NCI-H1694 treated with DMSO at 0.1 percent for 48 hours (cell line): ENCODE data around the gene ADM2.

Experiments
- DNase-seq: peaks from one replicate; lab custom pipeline; 2025; lab: John Stamatoyannopoulos, UW

The ADM2 gene

DNA sequence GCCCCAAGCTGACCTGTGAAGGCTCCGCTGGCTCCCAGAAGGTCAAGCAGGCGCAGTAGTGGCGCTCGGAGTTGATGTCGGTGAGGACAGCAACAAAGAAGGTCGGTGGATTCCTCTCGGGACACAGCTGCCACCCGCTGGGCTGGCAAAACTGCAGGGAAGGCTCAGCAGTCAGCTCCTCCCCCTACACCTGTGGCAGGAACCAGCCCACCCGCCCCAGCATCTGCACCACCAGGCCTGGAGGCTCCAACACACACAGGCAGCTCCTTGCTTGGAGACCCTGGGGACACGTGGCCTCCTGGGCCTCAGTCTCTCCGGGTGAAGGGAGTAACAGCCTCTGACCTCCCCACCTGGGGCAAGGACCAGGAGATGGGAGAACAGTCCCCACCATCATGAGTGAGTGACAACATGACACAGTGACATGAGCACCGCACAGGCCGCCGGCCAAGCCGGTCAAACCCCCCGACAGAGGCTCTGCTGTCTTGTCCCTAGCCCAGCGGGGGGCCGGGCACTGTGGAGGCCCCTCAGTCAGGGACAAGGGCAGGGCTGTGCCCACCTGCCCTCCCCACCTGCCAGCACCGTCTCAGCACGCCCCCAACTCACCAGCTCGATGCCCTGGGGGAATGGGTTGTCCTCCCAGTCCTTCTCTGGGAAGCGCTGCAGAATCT, 13.4 kb upstream of the ADM2 start:
- no peak for DNase-seq

DNA sequence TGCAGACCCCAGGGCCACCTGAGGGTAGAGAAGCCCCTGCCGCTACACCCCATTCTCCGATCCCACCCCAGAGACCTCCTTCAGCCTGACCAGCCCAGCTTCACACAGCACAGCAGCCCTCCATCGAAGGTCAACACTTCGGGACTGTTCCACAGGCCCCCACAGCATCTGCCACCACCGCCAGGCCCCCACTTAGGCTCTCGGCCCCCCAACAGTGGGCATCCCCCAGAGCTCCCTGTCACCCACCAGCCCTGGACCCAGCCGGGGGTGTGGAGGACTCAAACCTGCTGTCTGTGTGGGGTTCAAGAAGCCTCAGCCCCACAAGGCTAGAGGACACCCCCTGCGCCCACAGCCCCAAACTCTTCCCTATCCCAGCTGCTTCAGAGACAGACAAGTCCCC, 12.7 kb upstream of the ADM2 start:
- no peak for DNase-seq

DNA sequence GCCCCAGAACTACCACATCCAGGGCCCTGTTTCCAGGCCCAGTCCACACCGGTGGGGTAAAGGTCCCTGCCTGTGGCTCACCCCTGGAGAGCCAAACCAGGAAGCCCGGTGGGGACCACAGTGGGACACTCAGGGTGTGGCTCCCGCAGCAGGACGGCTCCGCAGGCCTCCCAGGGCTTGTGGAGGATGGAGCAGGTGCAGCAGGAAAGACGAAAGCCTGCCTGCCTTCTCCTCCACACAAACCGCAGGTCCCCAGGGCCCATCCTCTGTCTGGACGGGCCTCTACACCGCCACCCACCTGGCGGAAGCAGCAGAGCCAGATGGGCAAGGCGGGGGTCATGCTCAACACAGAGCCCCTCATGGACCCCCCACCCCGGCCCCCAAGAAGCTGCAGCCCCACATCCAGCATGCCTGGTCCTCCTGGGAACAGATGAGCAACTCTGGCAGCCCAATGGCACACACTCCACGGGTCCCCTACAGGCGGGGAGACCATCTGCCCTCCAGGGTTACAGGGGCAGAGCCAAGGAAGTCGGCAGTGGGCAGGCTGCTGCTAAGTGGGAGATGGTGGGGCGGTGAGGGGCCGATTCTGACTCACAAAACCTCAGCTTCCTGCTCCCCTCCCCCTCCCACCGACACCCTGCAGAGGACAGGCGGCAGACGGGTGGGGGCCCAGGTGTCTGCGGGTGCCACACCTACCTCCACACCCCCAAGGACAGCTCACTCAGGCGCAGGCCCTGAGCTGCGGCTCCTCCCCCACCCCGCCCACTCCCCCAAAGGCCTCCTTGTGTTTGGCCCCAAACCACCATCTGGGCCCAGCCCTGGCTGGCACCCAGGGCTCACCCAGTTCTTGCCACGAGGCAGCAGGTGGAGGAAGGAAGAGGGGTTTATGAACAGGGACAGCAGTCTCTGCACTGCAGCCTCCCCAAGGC, 11.7 kb upstream of the ADM2 start:
- peak; percentile 74 for DNase-seq

DNA sequence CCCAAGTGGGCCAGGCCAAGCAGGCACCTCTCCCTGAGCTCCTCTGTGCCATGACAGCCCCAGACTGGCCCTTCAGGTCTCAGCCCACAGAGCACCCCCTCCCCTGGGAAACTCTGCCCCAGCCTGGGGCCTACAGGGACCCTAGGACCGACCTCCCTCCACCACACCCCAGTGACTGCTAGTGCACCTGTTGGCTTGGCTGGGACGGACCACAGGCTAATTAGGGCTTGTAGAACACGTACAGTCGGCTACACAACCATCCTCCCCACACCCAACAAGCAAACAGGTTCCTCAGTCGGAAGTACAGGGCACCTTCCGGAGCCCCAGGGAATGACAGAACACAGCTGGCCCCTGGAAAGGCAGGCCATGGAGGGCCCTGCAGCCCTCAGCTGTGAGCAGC, 10.9 kb upstream of the ADM2 start:
- no peak for DNase-seq

DNA sequence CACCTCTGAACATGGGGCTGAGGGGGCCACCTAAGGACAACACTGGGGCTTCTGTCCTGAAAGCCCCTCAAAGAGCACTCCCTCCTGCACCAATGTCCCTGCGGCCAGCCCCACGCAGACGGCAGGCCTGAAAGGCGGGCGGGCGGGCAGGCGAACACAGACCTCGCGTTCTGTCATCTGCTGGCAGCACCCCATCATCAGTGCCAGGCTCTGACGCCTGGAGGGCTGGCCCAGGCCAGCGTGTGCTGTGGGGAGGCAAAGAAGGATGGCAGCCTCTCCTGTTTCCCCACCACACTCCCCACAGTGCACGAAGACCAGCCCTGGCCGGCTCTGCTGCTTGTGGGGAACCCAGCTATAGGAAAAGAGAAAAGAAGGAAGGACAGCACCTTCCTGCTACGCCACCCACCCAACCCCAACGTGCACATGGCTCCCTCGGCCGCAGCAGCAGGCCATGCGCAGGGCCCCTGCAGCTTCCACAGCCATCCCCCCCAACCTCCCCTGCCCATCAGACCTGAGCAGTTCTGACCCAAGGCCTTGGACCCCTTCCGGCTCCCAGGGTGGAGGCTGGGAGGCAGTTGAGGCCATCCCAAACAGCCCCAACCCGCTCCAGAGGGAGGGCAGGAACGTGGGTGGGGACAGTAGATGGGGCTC, 10.0 kb upstream of the ADM2 start:
- no peak for DNase-seq

DNA sequence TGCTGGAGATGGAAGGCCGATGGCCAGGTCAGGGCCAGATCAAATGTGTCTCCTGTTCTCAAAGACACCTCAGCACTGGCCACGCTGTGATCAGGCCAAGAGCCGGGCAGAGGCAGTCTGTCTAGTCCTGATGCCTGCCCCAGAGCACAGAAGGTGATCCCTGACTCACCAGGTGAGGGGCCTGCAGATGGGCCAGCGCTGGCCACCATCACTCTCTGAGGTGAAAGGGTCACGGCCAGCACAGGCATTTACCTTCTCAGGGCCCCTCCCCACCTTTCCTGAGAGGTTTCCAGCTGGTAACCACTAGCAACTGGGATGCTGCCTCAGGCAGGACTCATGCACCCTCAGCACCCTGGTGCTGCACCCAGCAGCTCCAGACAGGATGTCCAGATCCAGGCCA, 9.4 kb upstream of the ADM2 start:
- no peak for DNase-seq

DNA sequence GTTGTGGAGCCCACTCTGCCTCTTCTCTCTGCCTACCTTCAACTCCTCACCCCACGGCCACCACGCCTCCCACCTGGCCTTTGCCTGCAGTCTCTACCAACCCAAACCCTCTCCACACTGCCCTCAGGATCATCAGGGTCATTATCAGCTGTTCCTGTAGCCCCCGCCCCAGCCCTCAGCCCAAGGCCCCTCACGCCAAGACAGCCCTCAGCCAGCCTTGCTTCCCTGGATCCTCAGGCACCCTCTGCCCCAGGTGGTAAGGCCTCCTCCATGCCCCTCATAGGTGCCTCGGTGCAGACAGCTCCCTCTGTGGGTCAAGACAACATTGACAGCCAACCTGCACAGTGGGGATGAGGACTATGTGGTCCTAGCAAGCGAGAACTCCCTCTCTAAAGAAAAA, 8.3 kb upstream of the ADM2 start:
- peak; percentile 10 for DNase-seq

DNA sequence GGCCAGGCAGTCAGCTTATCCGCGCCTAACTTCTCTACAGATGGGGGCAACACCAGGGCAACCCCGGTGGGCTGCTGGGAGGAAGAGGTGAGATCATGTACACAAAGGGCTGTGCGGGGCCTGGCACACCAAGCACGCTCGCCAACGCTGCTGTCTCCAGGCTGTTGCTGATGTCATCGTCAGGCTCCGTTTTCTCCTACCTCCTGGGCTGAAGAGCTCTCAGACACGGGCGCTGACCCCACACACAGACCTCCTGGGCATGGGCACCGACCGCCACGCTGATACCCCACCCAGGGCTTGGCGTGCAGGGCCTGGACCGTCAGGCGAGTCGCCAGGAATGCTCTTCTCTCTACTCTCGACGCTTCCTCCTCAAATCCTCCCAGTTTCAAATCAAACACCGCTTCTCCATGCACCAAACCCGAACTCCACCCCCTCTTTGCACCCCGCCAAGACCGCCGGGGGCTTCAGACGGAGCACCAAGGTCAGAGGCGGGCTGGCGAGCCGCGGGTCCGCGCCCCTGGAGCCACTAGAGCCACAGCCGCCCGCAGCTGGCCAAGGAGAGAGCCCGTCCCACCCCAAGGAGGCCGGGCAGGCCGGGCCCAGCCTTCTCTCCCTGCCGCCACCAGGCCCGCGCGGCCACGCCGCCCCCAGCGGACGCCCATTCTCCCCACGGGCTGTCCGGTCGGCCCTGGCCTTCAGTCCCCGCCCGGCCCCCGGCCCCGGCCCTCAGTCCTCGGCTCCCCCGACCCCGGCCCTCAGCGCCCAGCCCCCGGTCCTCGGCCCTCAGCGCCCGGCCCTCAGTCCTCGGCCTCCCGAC, 7.3 kb upstream of the ADM2 start:
- no peak for DNase-seq

DNA sequence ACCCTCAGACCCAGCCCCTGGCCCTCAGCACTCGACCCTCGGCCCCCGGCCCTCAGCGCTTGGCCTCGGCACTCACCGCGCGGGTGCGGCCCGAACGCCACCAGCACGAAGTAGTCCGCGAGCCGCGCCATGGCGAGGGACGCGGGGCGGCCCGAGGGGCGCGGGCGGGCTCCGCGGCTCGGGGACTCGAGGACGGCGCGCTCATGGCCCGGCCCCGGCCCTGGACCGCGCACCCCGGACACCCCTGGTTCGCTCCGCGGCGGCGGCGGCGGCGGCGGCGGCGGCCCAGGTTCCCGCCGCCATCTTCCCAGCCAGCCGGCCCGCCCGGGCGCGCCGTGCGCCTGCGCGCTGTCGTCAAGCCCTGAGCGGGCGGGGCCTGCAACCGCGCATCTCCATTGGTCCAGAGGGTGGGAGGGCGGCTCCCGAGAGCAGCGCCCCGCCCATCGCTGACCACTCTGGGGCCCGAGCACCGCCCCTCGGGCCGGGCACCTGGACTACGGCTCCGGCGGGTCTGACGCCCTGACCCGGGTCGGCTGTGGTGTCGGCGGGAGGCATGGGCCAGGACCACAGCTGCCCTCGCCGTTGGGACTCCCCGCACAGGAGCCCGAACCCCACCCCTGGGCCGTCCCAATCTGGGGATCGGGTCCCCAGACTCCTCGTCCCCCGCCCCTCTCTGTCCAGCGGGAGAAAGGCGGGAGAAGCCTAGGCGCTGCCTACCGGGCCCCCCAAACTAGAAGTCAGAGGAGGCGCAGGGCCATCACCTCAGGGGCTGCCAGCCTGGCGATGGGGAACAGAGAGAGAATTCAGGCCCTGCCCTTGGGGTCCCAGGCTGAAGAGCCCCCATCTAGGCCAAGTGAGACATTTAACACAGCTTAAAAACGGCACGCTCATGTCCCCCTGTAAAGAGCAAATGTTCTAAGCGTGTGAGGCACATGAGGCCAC, 6.4 kb upstream of the ADM2 start, which contains the start of gene SBF1:
TSS of gene SBF1 (minus strand) at position 326 of the 942 bp plus-strand sequence. CDS start at position 131, 195 bp downstream.
- DNase-seq = peak; percentile 63

DNA sequence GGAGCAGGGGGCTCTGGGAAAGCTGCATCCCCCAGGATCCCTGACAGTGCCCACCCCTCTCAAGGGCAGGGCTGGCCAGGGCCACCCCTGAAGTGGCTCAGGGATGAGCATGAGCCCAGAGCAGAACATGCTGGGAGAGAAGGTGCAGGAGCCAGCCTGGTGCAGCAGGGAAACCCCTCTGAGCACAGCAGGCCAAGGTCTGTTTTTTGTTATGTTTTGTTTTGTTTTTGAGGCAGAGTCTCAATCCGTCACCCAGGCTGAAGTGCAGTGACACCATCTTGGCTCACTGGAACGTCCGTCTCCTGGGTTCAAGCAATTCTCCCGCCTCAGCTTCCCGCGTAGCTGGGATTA, 5.7 kb upstream of the ADM2 start:
- no peak for DNase-seq

DNA sequence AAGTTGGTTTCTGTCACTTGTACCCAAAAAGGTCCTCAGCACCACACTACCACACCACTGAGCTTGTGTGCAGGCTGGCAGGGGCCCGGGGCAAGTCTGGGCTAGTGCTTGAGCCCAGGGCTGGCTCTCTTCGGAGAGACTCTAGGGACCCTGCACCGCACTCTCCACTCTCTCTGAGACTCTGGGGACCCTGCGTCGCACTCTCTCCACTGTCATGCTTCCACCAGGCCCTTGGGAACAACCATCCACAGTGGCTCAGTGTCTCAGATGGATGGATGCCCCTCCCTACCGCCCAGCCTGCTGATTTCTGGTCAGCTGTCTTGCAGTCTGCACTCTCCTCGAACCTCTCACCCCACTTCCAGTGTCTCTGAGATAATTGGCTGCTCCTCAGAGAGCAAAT, 4.5 kb upstream of the ADM2 start:
- DNase-seq = no peak

DNA sequence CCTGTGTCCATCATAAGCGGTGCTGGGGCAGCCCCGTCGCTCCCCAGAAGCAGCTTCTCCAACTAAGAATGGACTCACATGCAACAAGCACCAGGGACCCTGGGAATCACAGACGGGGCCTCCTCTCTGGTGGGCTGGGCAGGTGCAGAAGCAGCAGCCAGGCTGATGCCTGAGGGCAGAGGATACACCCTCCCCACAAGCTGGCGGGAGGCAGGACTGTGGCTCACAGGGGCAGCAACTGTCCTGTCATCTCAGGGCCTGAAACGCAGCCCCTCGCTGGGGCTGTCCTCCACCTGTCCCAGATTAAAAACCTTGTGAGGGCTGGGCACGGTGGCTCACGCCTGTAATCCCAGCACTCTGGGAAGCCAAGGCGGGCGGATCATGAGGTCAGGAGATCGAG, 3.4 kb upstream of the ADM2 start:
- DNase-seq = no peak

DNA sequence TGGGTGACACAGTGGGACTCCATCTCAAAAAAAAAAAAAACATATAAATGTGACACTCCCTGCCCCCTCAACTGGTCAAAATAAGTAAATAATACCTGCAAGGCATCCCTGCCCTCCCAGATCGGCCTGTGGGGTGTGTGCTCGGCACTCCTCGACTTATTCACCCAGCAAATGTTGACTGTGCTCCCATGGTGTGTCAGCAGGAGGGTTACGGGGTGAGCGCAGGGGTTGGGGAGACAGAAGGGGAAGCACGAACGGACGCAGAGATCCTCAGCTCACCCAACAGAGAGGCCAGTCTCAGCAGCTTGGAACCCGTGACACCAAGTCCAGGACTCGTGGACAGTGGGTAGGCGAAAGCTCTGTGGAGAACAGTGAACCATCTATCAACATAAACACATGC, 1.6 kb upstream of the ADM2 start:
- DNase-seq = no peak

DNA sequence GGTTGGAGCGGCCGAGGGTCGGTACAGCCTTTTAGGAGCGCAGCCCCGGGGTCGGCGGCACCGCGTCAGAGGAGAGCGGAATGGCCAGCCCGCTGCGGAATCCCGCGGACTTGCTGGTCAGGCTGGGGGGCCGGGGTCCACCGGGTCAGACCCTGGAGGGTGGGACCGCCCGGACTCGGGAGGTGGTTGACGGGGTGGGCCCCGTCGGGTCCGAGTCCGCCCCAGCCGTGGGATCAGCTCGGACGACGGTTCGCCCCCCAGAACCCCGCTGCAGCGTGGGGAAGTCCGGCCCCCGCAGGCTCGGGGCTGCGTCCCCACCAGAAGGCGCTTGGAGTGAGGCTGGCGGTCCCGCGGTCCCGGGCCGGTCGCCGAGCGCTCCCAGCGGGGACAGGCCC, 301 bp upstream of the ADM2 start:
- DNase-seq = no peak

DNA sequence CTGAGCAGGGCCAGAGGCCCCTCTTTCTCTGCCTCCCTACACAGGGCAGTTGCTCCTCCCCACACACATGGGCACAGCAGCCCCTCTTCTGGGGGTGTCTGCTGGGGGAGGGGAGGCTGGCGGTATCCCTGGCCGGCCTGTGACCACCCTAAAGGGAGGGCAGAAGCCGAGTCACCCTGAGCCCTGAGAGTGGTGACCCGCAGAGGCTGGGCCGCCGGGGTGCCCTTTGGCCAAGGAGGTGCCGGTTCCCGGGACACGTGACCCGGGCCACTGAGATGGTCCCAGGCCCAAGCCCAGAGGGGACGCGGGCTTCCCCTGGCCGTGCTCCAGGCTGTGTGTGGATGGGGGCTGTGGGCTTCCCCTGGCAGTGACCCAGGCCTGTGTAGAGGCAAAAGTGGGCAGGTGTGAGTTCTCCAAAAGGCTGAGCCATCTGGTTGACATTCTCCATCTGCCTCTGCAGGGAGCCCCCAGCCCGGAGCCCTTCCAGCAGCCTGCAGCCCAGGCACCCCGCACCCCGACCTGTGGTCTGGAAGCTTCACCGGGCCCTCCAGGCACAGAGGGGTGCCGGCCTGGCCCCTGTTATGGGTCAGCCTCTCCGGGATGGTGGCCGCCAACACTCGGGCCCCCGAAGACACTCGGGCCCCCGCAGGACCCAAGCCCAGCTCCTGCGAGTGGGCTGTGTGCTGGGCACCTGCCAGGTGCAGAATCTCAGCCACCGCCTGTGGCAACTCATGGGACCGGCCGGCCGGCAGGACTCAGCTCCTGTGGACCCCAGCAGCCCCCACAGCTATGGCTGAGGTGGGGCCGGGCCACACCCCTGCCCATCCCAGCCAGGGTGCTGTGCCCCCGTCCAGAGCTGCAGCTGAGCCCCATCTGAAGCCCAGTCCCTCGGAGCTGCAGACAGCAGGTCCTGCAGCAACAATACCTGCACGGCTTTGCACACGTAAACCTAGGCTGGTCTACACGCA, 1.0 kb downstream of the ADM2 start:
- DNase-seq = peak; percentile 67

DNA sequence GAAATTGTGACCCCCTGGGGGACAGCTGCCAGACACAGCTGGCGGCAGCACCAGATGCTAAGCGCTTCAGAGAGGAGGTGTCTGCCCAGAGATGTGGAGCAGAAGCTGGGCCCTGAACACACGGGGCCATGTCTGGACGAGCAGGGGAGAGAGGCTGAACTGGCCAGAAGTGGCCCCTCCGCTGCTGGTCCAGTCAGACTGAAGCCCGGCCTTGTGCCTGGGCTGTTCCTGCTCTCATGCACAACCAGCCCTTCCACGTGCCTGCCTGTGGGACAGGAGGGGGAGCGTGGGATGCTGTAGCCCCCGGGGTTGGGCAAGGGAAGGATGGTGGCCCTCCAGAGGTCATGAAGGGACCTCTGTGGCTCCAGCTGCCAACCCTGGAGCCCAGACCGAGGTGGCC, 1.8 kb downstream of the ADM2 start:
- no peak for DNase-seq

DNA sequence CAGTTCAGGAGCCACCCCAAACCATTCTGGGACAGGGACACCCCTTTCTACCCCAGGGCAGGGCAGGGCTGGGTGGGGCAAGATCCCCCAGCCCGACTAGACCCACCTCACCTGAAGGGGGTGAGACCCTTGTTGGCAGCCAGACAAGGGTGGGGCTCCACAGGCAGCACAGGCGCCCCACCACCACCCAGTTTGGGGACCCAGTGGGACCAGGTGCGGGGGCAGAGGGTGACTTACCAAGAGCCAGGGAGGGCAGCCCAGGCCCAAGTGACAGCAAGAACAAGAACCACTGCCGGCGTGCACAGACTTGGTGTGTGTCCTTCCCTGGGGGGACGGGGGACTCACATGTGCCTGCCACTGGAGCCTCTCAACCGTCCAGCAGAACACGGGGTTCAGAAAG, 2.2 kb downstream of the ADM2 start:
- no peak for DNase-seq

DNA sequence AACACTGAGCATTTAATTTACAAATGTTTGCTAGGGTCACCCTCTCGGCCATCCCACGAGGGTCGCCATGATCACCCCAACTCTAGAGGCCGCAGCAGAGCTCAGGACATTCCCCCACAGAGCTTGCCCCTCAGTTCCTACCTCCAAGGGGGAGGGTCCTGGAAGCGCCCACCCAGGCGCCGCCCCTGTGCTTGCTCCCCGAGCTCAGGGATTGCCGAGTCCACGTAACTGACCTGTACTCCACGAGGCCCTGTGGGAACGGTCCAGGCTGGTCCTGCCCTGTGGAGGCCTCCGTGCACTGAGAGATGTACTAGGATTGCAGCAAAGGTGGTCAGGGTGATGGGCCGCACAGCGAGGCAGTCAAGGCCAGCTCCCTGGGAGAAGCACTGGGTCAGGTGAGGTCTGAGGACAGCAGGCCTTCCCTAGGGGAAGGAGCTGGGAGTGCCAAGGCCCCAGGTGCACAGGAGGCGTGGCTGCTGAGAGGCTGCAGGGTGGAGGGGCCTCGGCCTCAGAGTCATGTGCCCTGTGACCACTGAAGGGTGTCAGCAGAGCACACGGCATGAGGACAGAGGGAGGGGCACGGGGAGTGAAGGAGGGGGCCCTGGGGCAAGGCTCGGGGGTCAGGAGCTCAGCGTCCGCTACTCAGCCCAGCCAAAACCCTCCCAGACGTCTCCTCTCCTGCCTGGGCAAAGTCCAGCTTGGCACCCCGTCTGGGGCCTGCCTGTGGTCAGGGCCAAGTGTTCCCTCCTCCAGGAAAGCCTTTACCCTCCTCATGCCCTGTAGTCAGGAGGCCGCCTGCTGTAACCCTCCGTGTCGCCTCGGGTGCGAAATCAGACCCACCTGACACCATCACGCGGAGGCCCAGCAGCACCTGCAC, 2.9 kb downstream of the ADM2 start:
- DNase-seq = no peak
